Gastroesophageal sphincter (tissue), 3 donors: ENCODE measurements around the gene CFAP74.
"Not testable (repeated sequence)": the region's sequence is repeated elsewhere in the genome, so short reads cannot be mapped to it uniquely, and the experiment has no call there.

ENCODE experiments used
- CTCF ChIP-seq, 4 experiments: fragments of 200-600 bp in 2 of 4; fragments of 450-650 bp in 2 of 4; sonication (generic) in 1 of 4; IDR thresholded peaks; one replicate each; pipeline ENCODE4 v1.5.1; 2017 to 2019; ENCODE audit warnings: antibody characterized with exemption in 4 of 4, mild to moderate bottlenecking in 2 of 4, moderate library complexity in 2 of 4
- POLR2A ChIP-seq, 2 donors: fragments of 450-650 bp; IDR thresholded peaks; one replicate each; pipeline ENCODE4 v1.6.1; 2017; ENCODE audit warnings: antibody characterized with exemption in 2 of 2, mild to moderate bottlenecking in 2 of 2, moderate library complexity in 1 of 2

- TF ChIP-seq CTCF, POLR2A (IDR thresholded peaks at IDR 0.05): not testable (repeated sequence)
Measured at GRCh38 chr1:1934848-1935247, 68.7 kb downstream of the CFAP74 start.
